ENCODE results near the gene SYCP1.
"Not testable (repeated sequence)": the region's sequence is repeated elsewhere in the genome, so short reads cannot be mapped to it uniquely, and the experiment has no call there.

SYCP1 gene

DNA sequence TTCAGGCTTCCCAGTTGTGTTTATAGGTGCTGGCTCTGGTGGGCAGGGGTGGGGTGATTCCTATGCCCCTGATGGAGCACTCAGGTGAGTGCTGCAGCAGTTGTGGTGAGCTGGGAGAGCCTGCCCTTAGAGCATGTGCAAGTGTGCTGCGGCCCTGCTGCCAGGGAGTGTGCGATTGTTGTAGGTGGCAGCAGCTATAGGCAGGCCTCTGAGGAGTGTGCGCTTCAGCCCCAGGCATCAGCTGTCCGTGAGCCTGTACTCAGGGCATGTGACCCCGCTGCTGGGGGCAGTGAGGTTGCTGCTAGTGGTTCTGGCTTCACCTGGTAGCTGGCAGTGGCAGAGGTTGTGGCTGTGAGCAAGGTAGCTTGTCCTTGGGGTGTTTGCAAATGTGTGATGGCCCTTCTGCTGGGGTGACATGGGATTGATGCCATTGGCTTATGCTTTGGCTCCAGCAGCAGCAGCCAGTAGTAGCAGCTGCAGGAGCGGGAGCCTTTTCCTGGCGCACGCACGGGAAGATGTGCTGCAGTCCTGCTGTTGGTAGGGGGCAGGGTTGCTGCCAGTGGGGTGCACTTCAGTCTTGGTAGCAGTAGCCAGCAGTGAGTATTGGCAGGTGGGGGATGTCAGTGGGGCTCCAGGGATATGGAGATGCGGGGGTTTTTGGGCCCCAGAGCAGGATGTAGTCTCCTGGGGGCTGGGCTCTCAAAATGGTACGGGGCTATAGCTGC, 37.7 kb downstream of the SYCP1 start:
- TF ChIP-seq, protein P1, sequence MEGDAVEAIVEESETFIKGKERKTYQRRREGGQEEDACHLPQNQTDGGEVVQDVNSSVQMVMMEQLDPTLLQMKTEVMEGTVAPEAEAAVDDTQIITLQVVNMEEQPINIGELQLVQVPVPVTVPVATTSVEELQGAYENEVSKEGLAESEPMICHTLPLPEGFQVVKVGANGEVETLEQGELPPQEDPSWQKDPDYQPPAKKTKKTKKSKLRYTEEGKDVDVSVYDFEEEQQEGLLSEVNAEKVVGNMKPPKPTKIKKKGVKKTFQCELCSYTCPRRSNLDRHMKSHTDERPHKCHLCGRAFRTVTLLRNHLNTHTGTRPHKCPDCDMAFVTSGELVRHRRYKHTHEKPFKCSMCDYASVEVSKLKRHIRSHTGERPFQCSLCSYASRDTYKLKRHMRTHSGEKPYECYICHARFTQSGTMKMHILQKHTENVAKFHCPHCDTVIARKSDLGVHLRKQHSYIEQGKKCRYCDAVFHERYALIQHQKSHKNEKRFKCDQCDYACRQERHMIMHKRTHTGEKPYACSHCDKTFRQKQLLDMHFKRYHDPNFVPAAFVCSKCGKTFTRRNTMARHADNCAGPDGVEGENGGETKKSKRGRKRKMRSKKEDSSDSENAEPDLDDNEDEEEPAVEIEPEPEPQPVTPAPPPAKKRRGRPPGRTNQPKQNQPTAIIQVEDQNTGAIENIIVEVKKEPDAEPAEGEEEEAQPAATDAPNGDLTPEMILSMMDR (IDR thresholded peaks at IDR 0.05; ENCODE audit: unreplicated experiment in 3 of 3), result no peak
- Mint-ChIP-seq H3K4me3 (no peak overlapping the region), H3K27me3 (ENCODE audit: low read depth) (no peaks in the 10 kb centered on the region), H3K4me1 (no peaks in the 10 kb centered on the region), H3K36me3 (ENCODE audit: low read depth) (no peaks in the 10 kb centered on the region), H3K9me3 (no peaks in the 10 kb centered on the region), H3K27ac (no peak overlapping the region)

DNA sequence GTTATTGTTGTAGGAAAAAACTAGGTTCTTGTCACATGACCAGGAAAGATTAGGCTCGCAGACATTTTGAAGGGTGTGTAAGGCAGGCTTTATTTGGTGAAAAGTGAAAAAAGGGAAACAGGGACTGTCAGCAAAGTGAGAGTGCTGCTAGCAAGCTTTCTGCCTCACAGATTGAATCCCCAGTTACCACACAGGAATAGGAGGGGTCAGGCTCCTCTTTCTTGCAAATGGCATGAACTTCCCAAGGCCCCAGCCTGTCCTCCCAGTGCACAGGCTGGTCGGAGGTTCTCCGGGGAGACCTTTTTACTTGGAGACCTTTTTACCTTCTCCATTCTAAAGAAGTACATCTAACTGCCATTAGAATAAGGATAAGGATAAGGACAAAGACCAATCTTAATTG, 42.1 kb downstream of the SYCP1 start:
- Mint-ChIP-seq H3K4me3 (no peak overlapping the region), H3K27ac (no peak overlapping the region), H3K27me3 (ENCODE audit: low read depth) (no peaks in the 10 kb centered on the region), H3K36me3 (ENCODE audit: low read depth) (no peaks in the 10 kb centered on the region), H3K9me3 (no peaks in the 10 kb centered on the region), H3K4me1 (peaks cover 4% of the 10 kb centered on the region)
- TF ChIP-seq, protein P1 (IDR thresholded peaks at IDR 0.05; ENCODE audit: unreplicated experiment in 3 of 3), result no peak

DNA sequence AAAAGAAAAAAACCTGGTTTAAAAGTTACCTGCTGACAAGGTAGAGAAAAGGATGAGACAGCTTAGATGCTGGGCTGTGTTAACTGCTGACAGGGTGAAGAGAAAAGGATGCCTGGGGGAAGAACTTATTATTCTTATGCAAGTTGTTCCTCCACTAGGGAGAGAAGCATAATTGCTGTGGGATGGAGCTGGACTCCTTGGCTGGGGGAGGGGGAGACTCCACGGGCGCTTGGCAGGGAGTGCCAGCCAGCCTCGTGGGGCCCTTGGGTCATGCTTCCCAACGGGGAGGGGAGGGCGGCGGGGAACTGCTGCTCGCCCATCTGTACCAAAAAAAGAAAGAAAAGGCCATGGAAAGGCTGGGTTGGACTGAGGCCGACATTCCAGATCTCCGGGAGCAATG, 47.2 kb downstream of the SYCP1 start:
- Mint-ChIP-seq H3K4me1 (peaks cover 8% of the 10 kb centered on the region), H3K27me3 (ENCODE audit: low read depth) (no peaks in the 10 kb centered on the region), H3K9me3 (peaks cover 6% of the 10 kb centered on the region), H3K36me3 (ENCODE audit: low read depth) (peaks cover 4% of the 10 kb centered on the region), H3K27ac (peak overlapping the region in 2 of 3 experiments; percentile 68 to 75), H3K4me3 (peak overlapping the region; percentile 22 to 58 (median 36))
- TF ChIP-seq, protein P1 (IDR thresholded peaks at IDR 0.05; ENCODE audit: unreplicated experiment in 3 of 3), result no peak

DNA sequence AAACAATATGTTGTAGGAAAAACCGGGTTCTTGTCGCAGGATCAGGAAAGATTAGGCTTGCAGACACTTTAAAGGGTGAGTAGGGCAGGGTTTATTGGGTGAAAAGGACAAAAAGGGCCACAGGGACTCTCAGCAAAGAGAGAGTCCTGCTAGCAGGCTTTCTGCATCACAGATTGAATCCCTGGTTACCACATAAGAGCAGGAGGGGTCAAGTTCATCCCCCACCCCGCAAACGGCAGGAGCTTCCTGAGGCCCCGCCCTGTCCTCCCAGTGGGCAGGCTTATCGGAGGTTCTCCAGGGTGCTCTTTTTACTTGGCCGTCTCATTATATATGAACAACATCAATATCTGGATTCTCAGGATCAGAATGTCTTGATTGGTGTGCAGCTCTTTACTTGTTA, 47.7 kb downstream of the SYCP1 start:
- no peaks in the 10 kb centered on the region for H3K27me3 Mint-ChIP-seq (ENCODE audit: low read depth)
- H3K4me3 Mint-ChIP-seq, result peak overlapping the region; percentile 22 to 58 (median 36)

DNA sequence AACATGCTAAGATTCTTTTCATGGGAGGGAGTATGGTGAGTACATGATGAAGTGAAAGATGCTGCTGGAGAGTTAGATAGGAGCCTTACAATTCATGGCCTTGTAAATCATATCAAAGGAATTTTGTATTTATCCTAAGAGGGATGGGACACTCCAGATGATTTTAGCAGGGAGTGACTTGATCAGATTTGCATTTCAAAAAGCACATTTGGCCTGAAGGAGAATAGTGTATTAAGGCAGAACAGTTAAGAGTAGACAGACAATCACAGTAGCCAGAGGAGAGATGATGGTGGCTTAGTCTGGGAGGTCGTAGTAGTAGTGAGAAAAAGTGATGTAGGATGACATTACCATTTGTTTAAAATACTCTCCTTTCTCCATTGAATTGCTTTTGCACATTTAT, 48.8 kb downstream of the SYCP1 start:
- H3K4me3 Mint-ChIP-seq, result no peak overlapping the region
- H3K36me3 Mint-ChIP-seq (ENCODE audit: low read depth), result peaks cover 4% of the 10 kb centered on the region
- TF ChIP-seq, protein P1 (IDR thresholded peaks at IDR 0.05; ENCODE audit: unreplicated experiment in 3 of 3), result no peak
- H3K4me1 Mint-ChIP-seq, result peaks cover 8% of the 10 kb centered on the region
- no peak overlapping the region for H3K27ac Mint-ChIP-seq
- H3K27me3 Mint-ChIP-seq (ENCODE audit: low read depth), result no peaks in the 10 kb centered on the region
- peaks cover 6% of the 10 kb centered on the region for H3K9me3 Mint-ChIP-seq

More for the DNA sequence above, 47.7 kb downstream of the SYCP1 start:
- Mint-ChIP-seq H3K9me3 (peaks cover 6% of the 10 kb centered on the region), H3K36me3 (ENCODE audit: low read depth) (peaks cover 4% of the 10 kb centered on the region), H3K27ac (peak overlapping the region in 2 of 3 experiments; percentile 68 to 75), H3K4me1 (peaks cover 8% of the 10 kb centered on the region)
- TF ChIP-seq, protein P1 (IDR thresholded peaks at IDR 0.05; ENCODE audit: unreplicated experiment in 3 of 3), result no peak

DNA sequence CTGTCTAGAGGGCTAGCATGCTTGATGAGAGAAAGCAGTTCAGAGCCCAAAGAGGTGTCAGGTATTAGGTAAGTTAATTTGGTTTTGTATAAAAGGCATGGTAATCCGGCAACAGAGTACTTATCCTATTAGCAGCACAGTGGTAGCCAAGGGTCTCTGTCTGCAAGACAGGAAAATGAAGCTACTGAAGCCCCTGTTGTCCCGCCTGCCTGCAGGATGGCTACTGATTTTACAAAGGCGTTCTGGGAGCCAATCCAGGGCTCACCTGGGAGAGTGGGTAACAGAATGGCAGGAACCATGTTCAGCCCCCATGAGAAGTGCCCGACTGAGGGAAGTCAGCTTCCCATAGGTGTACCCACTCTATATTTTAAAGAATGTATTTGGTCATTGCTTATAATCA, 61.1 kb downstream of the SYCP1 start:
- H3K4me1 Mint-ChIP-seq; H3K4me3 Mint-ChIP-seq; H3K36me3 Mint-ChIP-seq (ENCODE audit: low read depth); H3K9me3 Mint-ChIP-seq; H3K27ac Mint-ChIP-seq; H3K27me3 Mint-ChIP-seq (ENCODE audit: low read depth): not testable (repeated sequence)

All from nephron (organoid).